DMS114 treated with DMSO at 0.1 percent for 48 hours (cell line): ENCODE data around the gene OAS2.

Experiments
- DNase-seq: peaks from one replicate; lab custom pipeline; 2025; ENCODE audit not compliant: unreplicated experiment; lab: John Stamatoyannopoulos, UW

The OAS2 gene, protein sequence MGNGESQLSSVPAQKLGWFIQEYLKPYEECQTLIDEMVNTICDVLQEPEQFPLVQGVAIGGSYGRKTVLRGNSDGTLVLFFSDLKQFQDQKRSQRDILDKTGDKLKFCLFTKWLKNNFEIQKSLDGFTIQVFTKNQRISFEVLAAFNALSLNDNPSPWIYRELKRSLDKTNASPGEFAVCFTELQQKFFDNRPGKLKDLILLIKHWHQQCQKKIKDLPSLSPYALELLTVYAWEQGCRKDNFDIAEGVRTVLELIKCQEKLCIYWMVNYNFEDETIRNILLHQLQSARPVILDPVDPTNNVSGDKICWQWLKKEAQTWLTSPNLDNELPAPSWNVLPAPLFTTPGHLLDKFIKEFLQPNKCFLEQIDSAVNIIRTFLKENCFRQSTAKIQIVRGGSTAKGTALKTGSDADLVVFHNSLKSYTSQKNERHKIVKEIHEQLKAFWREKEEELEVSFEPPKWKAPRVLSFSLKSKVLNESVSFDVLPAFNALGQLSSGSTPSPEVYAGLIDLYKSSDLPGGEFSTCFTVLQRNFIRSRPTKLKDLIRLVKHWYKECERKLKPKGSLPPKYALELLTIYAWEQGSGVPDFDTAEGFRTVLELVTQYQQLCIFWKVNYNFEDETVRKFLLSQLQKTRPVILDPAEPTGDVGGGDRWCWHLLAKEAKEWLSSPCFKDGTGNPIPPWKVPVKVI

DNA sequence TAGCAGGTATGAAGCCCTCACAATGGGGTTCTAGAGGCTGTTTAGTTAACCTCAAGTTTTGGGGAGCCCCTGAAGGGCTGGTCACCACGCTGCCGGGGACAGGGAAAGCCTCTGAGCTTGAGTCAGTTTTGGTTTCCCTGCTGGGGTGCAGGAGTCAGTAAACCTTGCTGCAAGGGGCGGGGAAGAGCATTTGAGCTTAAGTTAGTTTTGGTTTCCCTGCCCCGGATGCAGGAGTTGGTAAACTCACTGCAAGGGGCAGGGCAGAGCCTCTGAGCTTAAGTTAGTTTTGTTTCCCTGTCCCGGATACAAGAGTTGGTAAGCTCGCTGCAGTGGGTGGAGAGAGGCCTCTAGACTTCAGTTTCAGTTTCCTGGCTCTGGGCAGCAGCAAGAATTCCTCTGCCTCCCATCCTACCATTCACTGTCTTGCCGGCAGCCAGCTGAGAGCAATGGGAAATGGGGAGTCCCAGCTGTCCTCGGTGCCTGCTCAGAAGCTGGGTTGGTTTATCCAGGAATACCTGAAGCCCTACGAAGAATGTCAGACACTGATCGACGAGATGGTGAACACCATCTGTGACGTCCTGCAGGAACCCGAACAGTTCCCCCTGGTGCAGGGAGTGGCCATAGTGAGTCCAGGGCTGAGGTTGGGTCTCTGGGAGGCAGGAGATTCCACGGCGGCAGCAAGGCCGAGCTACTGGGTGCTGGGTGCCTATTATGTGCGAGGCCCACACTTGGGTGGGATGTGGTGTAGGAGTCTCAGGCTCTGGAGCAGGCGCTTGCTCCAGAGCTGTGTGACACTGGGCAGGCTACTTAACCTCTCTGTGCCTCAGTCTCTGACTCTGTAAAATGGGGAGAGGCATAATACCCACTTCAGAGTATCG lies at the start of gene OAS2:
TSS of gene OAS2 (plus strand) at position 357 of the 878 bp plus-strand sequence. CDS start at position 447, 90 bp downstream.
- DNase-seq = no peak

DNA sequence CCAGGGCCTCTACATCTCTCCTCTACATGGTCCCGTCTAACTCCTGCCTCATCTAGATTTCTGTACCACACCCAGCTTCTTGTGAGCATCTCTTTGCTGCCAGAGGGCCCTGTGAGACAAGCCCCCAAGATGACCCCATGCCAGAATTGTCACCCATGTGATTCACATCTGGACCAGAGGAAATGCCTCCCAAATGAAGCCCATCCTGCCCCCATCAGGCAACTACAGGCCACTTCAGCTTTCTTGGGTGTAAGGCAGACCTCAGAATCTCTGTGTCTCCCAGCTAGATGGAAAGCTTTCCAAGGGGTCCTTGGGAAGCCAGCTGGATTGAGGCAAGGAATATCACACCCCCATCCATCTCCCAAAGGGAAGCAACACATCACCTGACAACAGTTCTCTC lies 49.3 kb upstream of the OAS2 start:
- DNase-seq = no peak

DNA sequence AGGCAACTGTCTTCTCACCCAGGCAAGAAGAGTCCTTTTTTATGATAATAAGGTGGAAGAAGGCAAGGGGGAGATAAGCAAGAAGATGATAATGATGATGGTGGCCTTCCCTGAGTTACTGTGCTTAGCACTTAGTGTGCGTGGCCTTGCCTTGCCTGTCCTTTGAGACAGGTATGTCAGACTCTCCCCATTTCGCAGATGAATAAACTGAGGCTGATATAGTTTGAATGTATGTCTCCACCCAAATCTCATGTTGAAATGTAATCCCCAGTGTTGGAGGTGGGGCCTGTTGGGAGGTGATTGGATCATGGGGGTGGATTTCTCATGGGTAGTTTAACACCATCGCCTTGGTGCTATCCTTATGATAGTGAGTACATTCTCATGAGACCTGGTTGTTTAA lies 48.6 kb upstream of the OAS2 start:
- no peak for DNase-seq

DNA sequence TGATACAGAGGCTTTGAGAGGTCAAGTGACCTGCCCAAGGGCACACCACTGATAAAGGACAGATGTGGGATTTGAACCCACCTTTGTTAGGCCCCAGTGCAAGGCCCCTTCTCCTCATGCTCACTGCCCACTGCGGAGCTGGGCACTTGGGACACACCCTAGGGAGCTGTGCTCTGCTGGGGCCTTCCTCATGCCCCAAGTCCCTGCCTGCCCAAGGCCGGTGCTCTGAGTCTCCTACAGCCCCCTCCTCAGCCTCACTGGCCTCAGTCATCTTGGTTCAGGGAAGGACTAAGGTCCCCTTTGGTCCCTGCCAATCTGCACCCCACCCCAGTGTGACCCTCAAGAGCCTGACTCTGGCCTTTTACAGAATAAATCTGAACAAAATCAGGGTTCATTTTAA lies 48.0 kb upstream of the OAS2 start:
- DNase-seq = no peak

DNA sequence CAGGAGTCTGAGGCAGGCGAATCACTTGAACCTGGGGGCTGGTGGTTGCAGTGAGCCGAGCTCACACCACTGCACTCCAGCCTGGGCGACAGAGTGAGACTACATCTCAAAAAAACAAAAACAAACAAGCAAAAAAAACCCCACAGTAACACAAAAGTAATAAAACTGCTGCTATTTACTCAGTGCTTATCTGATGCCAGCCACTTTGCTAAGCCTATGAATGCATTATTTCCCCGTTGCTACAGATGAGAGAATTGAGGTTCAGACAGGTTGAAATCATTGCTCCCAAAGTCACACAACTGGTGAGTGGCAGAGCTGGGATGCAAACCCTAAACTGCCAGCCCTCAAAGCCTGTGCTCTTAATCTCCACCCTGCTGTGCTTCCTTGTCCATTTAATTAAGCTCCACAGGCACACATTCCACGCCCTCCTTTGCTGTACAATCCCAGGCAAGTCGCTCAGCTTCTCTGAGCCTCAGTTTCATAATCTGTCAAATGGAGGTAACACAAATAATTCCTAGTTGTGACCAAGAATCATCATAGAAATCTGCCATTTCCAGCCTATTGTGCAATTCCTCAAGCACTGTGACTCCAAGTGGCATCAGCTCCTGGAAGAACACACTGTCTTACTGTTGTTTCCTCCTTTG lies 45.7 kb upstream of the OAS2 start:
- DNase-seq = no peak

DNA sequence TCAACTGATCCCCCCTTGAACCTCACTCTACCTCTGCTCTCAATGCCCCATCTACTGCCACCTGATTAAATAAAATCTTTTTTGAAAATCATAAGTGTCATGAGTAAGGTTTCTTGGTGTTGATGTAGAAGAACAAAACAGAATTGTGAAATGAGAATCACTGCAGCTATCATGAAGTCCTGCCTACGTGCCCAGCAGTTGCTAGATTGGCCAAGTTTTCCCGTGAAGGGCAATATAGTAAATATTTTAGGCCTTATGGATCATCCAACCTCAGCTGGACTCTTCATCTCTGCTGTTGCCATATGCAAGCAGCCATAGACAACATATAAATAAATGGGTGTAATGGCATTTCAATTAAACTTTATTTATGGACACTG lies 45.2 kb upstream of the OAS2 start:
- no peak for DNase-seq

DNA sequence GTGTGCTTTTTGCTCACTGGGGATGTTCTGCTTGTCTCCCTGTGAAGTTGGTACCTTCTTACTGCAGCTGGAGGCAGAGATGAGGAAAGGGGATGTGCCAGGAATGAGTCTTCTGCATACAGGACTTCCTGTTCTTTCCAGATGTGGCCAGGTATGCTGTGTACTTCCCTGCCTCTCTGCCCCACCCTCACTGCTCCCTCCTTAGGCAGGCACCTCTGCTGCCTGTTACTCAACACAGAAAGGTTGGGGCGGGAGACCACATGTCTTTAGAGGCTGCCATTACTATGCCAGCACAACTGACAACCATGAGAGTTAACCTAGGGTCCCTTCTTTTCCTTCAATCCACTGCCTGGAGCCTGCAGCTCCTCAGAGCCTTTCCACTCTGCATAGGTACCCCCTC lies 42.1 kb upstream of the OAS2 start:
- no peak for DNase-seq

DNA sequence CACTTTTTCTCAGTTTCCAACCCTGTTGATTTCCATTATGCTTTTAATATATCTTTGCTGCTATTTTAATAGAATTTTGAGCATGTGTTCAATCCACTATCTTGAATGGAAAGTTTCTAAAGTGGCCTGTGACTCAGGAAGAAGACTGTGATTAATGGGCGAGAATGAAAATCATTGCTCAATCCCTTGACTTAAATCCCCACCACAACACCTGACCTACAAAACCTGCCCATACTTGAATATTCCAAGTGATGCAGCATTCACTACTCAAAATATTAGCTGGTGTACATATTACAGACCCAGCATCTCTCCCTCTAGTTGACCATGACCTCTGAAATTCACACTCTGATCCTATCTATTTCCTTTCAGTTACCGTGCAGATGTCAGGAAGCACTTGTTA lies 41.4 kb upstream of the OAS2 start:
- DNase-seq = no peak

DNA sequence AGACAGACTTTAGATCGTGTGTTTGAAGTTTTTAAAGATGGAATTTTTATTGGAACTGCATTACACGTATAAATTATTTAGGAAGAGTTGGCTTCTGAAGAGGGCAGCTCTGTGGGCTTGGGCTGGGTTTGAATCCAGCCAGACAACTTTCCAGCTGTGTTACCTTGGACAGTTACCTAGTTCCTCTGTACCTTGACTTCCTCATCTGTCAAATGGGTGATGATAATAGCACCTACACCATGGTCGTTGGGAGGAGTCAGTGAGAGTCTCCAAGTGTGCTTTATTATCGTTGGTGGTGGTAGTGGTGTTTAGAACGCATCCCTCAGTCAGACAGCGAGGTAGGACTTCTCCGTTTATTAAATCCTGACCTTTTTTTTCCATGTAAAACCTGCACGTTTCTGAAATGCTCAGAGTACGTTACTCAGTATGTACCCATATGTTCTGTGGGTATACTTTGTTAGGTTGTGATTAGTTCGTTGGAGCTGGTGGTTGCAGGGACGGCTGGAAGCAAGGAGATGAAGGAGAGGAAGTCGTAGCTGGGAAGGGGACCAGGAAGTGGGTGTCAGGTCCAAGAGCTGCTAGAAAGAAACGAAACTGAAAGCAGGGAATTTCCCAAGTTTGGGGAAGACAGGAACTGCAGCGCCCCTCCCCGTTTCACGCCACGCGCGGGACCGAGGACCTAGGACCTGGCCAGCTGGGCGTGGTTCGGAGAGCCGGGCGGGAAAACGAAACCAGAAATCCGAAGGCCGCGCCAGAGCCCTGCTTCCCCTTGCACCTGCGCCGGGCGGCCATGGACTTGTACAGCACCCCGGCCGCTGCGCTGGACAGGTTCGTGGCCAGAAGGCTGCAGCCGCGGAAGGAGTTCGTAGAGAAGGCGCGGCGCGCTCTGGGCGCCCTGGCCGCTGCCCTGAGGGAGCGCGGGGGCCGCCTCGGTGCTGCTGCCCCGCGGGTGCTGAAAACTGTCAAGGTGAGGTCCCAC lies 40.3 kb upstream of the OAS2 start, which contains the start of gene OAS3:
TSS of gene OAS3 (plus strand) at position 734 of the 979 bp plus-strand sequence. CDS start at position 791, 57 bp downstream.
- DNase-seq = peak; percentile 69

DNA sequence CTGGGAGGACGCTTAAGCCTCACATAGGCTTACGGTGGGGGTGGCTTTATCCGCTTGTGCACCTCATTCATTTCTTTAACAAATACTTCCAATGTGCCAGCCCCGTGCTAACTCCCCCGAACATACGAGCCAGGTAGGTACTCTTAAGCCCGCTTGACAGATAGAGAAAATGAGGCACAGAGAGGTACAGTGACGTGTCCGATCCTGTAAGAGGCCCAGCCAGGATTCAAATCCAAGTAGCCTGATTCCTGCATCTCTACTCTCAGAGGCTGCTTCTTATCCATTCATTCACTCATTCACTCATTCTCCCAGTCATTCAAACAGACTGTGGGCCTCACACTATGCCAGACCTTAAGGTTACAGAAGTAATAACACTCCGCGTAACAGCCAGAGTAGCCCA lies 39.6 kb upstream of the OAS2 start:
- no peak for DNase-seq

DNA sequence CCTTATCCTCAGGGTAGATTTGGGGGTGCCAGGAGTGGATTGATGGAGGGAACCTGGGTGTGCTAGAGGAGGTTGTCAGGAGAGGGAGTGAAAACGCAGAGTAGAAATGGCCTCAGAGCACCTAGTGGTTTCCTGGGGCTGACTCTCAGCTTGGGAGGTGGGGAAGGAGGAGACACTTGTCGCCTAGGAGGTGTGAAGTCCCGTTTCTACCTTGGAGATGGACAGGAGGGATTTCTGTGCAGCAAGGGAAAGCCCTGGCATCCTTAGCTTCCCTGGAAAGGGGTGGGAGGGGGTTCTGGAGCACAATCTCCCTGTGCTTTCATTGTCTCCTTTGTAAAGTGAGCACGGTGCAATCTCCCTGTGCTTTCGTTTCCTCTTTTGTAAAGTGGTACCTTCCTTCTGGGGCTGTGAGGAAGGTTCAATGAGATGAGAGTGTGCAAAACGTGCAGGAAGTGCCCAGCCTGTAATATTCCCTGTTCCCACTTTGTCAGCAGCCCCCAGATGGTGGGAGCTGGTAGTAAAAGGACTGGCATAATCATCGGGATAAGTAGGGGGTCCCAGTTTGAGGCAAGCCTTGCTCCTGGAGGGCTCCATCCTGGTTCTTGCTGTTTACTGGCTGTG lies 38.4 kb upstream of the OAS2 start:
- DNase-seq = no peak

DNA sequence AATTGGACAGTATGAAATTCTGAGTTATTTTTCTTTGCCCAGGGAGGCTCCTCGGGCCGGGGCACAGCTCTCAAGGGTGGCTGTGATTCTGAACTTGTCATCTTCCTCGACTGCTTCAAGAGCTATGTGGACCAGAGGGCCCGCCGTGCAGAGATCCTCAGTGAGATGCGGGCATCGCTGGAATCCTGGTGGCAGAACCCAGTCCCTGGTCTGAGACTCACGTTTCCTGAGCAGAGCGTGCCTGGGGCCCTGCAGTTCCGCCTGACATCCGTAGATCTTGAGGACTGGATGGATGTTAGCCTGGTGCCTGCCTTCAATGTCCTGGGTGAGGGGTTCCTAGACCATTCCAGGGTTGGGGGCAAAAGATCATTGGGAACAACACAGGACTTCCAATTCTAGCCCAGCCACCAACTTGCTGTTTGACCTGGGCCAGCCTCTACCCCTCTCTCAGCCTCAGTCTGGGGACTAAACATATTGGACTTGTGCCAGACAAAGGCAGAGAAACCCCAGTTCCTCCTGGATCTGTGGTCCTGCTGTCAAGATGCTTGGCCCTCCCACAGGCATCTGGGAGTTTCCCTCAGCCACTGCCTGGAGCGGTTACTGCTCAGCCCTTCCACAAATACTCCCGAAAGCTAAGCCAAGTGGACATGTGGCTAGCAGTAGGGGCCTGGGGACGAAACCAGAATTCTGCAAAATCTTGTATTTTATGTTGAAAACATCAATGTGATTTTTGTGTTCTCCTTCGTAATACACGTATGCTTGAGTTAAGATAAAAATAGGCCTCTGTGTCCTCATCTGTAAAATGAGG lies 36.6 kb upstream of the OAS2 start:
- DNase-seq = no peak

DNA sequence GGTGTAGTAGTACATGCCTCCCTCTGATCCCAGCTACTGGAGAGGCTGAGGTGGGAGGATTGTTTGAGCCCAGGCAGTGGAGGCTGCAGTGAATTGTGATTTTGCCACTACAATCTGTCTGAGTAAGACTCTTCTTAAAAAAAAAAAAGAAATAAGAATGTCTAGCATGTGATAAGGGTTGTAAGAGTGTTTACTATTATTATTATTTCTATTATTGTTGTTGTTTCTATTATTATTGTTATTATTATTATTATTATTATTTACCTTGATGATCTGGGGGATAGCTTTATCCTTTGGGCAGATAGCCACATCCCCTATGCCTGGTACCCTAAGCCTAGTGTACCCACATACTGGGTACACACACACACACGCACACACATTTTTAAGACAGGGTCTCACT lies 35.7 kb upstream of the OAS2 start:
- DNase-seq = no peak

DNA sequence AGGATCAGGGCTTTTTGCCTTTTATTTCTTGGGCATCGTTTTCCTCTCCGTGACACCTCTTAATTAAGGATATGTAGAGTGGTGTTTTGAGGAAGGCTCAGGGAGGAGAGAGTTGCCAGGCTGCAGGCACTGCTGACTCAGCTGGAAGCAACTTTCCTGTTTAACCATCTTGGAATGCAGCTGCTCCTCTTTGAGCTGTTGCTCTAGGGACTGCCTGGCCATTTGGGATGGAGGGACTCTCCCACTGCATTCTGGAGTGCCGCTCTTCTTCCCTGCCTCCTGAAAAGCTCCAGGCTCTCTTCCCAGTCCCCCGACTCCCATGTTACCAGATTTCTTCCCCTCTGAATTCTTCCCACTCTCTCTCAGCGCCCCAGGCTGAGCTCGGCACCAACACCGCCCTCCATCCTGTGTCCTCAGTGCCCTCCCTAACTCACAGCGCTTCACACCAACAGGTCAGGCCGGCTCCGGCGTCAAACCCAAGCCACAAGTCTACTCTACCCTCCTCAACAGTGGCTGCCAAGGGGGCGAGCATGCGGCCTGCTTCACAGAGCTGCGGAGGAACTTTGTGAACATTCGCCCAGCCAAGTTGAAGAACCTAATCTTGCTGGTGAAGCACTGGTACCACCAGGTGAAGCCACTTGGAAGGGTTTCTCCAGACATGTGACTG lies 34.2 kb upstream of the OAS2 start:
- DNase-seq = no peak

DNA sequence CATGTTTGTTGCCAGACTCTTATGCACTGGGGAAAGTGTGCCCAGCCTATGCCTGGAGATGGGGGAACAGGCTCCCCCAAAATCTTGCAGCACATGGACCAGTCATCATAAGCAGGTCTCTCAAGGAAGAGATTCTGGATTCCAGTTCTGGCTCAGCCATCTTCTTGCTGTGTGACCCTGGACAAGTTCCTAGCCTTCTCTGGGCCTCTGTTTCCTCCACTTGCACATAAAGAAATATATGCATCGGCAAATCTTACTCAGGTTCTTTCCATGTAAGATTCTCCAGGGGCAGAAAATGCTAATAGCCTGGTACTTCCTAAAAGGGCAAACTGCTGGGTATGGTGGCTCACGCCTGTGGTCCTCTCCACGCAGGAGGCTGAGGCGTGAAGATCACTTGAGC lies 32.8 kb upstream of the OAS2 start:
- no peak for DNase-seq

DNA sequence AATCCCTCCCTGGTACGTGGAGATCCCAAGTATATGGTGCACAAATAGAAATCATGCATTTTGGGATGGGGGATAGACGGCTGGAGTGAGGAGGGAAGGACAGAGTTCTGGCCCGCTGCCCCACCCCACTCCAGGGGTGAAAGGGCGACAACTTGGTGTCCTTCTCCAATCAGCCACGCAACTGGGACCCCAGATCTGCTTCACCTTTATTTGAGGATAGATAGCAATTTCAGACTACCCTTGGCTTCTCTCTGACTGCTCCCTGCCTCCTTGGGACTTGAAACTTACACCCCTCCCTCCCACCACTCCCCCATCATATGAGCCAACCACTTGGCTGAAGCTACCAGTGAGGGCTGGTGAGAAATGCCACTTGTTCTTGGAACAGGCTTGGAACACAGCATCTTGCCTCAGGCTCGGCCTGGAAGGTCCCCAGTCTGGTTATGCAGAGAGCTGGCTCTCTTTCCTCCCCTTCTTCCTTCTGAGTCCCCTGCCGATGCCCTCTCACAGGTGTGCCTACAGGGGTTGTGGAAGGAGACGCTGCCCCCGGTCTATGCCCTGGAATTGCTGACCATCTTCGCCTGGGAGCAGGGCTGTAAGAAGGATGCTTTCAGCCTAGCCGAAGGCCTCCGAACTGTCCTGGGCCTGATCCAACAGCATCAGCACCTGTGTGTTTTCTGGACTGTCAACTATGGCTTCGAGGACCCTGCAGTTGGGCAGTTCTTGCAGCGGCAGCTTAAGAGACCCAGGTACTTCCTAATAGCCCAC lies 31.9 kb upstream of the OAS2 start:
- DNase-seq = no peak

DNA sequence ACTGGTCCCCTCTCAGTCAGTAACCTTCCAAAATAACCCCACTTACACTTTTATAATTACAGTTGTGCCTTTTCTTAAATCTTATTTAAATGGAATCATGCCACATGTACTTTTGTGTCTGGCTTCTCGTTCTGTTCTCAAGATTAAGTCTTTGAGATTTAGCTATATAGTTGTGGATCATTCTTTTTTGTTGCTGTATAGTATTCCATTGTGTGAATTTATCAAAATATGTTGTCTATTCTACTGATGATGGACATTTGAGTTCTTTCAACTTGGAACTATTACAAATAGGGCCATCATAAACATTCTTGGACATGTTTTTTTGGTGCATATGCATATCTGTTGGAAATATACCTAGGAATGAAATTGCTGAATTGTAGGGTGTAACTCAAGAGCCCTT lies 31.0 kb upstream of the OAS2 start:
- no peak for DNase-seq
